Measurements from ENCODE around the gene ANGPTL4.

ANGPTL4 gene

GRCh38 chr19:8393192-8393870 is 29.4 kb downstream of the ANGPTL4 start:
- Mint-ChIP-seq H3K27me3 (no peaks in the 10 kb centered on the region), H3K4me1 (ENCODE audit: low read depth in 2 of 2) (peaks cover 32 to 49% of the 10 kb centered on the region in 2 donors)

GRCh38 chr19:8393871-8394250 is 29.9 kb downstream of the ANGPTL4 start:
- H3K4me3 Mint-ChIP-seq: no peak overlapping the region
- ATAC-seq (replicated peaks) (no peak), DNase-seq (no peak)
- no peaks in the 10 kb centered on the region for H3K27me3 Mint-ChIP-seq
- H3K36me3 Mint-ChIP-seq (ENCODE audit: insufficient read depth): peaks cover 26% of the 10 kb centered on the region
- peak overlapping the region; percentile 80 to 86 for H3K27ac Mint-ChIP-seq
- H3K9me3 Mint-ChIP-seq: no peaks in the 10 kb centered on the region
- H3K4me1 Mint-ChIP-seq (ENCODE audit: low read depth in 2 of 2): peaks cover 32 to 49% of the 10 kb centered on the region in 2 donors

More at GRCh38 chr19:8393192-8393870, 29.4 kb downstream of the ANGPTL4 start:
- peak overlapping the region in 1 of 2 donors; percentile 9 for H3K4me3 Mint-ChIP-seq
- DNase-seq: no peak
- ATAC-seq (replicated peaks): no peak
- H3K27ac Mint-ChIP-seq: peak overlapping the region; percentile 49 to 80
- H3K9me3 Mint-ChIP-seq: no peaks in the 10 kb centered on the region
- peaks cover 26% of the 10 kb centered on the region for H3K36me3 Mint-ChIP-seq (ENCODE audit: insufficient read depth)

- ATAC-seq (replicated peaks) (no peak), DNase-seq (no peak)
- peak overlapping the region; percentile 38 to 74 for H3K27ac Mint-ChIP-seq
- H3K9me3 Mint-ChIP-seq: no peaks in the 10 kb centered on the region
- peaks cover 32 to 44% of the 10 kb centered on the region in 2 donors for H3K4me1 Mint-ChIP-seq (ENCODE audit: low read depth in 2 of 2)
- no peak overlapping the region for H3K4me3 Mint-ChIP-seq
- no peaks in the 10 kb centered on the region for H3K27me3 Mint-ChIP-seq
- peaks cover 21% of the 10 kb centered on the region for H3K36me3 Mint-ChIP-seq (ENCODE audit: insufficient read depth)
These were observed 31.7 kb downstream of the ANGPTL4 start for GRCh38 chr19:8395621-8396082.

GRCh38 chr19:8396185-8396562 is 32.2 kb downstream of the ANGPTL4 start:
- H3K27me3 Mint-ChIP-seq: no peaks in the 10 kb centered on the region
- no peak for DNase-seq
- H3K4me3 Mint-ChIP-seq: peak overlapping the region; percentile 46 to 62
- H3K27ac Mint-ChIP-seq: peak overlapping the region; percentile 74 to 76
- no peaks in the 10 kb centered on the region for H3K9me3 Mint-ChIP-seq
- peaks cover 32 to 39% of the 10 kb centered on the region in 2 donors for H3K4me1 Mint-ChIP-seq (ENCODE audit: low read depth in 2 of 2)
- peaks cover 19% of the 10 kb centered on the region for H3K36me3 Mint-ChIP-seq (ENCODE audit: insufficient read depth)
- no peak for ATAC-seq (replicated peaks)

- Mint-ChIP-seq H3K27me3 (no peaks in the 10 kb centered on the region), H3K4me1 (ENCODE audit: low read depth in 2 of 2) (peaks cover 30 to 36% of the 10 kb centered on the region in 2 donors), H3K36me3 (ENCODE audit: insufficient read depth) (peaks cover 23% of the 10 kb centered on the region), H3K4me3 (peak overlapping the region in 1 of 2 donors; percentile 46), H3K27ac (peak overlapping the region; percentile 74 to 76), H3K9me3 (no peaks in the 10 kb centered on the region)
- DNase-seq (peak; percentile 62 to 71 (median 65)), ATAC-seq (replicated peaks) (peak; percentile 93)
These were observed 32.7 kb downstream of the ANGPTL4 start for GRCh38 chr19:8396563-8397203.

- peaks cover 24 to 32% of the 10 kb centered on the region in 2 donors for H3K4me1 Mint-ChIP-seq (ENCODE audit: low read depth in 2 of 2)
- no peak overlapping the region for H3K4me3 Mint-ChIP-seq
- H3K36me3 Mint-ChIP-seq (ENCODE audit: insufficient read depth): peaks cover 29% of the 10 kb centered on the region
- no peaks in the 10 kb centered on the region for H3K27me3 Mint-ChIP-seq
- no peaks in the 10 kb centered on the region for H3K9me3 Mint-ChIP-seq
- no peak for ATAC-seq (replicated peaks)
- H3K27ac Mint-ChIP-seq: peak overlapping the region in 1 of 2 donors; percentile 76
- no peak for DNase-seq
These were observed 33.3 kb downstream of the ANGPTL4 start for GRCh38 chr19:8397271-8397670.

- ATAC-seq (replicated peaks) (no peak), DNase-seq (no peak)
- peak overlapping the region in 1 of 2 donors; percentile 76 for H3K27ac Mint-ChIP-seq
- no peaks in the 10 kb centered on the region for H3K27me3 Mint-ChIP-seq
- H3K4me1 Mint-ChIP-seq (ENCODE audit: low read depth in 2 of 2): peaks cover 23 to 32% of the 10 kb centered on the region in 2 donors
- no peaks in the 10 kb centered on the region for H3K9me3 Mint-ChIP-seq
- peaks cover 30% of the 10 kb centered on the region for H3K36me3 Mint-ChIP-seq (ENCODE audit: insufficient read depth)
- no peak overlapping the region for H3K4me3 Mint-ChIP-seq
These were observed 33.9 kb downstream of the ANGPTL4 start for GRCh38 chr19:8397746-8398310.

GRCh38 chr19:8398311-8398771 is 34.4 kb downstream of the ANGPTL4 start:
- no peak overlapping the region for H3K27ac Mint-ChIP-seq
- no peaks in the 10 kb centered on the region for H3K9me3 Mint-ChIP-seq
- H3K4me1 Mint-ChIP-seq (ENCODE audit: low read depth in 2 of 2): peaks cover 19 to 30% of the 10 kb centered on the region in 2 donors
- DNase-seq: no peak
- H3K27me3 Mint-ChIP-seq: no peaks in the 10 kb centered on the region
- no peak overlapping the region for H3K4me3 Mint-ChIP-seq
- ATAC-seq (replicated peaks): no peak
- H3K36me3 Mint-ChIP-seq (ENCODE audit: insufficient read depth): peaks cover 30% of the 10 kb centered on the region

- DNase-seq (no peak), ATAC-seq (replicated peaks) (no peak)
- H3K4me3 Mint-ChIP-seq: no peak overlapping the region
- peaks cover 19 to 23% of the 10 kb centered on the region in 2 donors for H3K4me1 Mint-ChIP-seq (ENCODE audit: low read depth in 2 of 2)
- H3K27ac Mint-ChIP-seq: peak overlapping the region; percentile 12 to 58
- peaks cover 31% of the 10 kb centered on the region for H3K36me3 Mint-ChIP-seq (ENCODE audit: insufficient read depth)
- H3K27me3 Mint-ChIP-seq: no peaks in the 10 kb centered on the region
- H3K9me3 Mint-ChIP-seq: no peaks in the 10 kb centered on the region
These were observed 35.8 kb downstream of the ANGPTL4 start for GRCh38 chr19:8399681-8400188.

GRCh38 chr19:8401981-8402411 is 38.0 kb downstream of the ANGPTL4 start:
- Mint-ChIP-seq H3K4me1 (ENCODE audit: low read depth in 2 of 2) (peaks cover 8 to 10% of the 10 kb centered on the region in 2 donors), H3K36me3 (ENCODE audit: insufficient read depth) (peaks cover 43% of the 10 kb centered on the region), H3K27me3 (no peaks in the 10 kb centered on the region), H3K9me3 (no peaks in the 10 kb centered on the region), H3K27ac (no peak overlapping the region), H3K4me3 (no peak overlapping the region)
- ATAC-seq (replicated peaks): no peak
- DNase-seq: no peak

- H3K4me3 Mint-ChIP-seq: no peak overlapping the region
- H3K4me1 Mint-ChIP-seq (ENCODE audit: low read depth in 2 of 2): peaks cover 2 to 4% of the 10 kb centered on the region in 2 donors
- no peaks in the 10 kb centered on the region for H3K9me3 Mint-ChIP-seq
- ATAC-seq (replicated peaks) (no peak), DNase-seq (no peak)
- no peak overlapping the region for H3K27ac Mint-ChIP-seq
- H3K36me3 Mint-ChIP-seq (ENCODE audit: insufficient read depth): peaks cover 46% of the 10 kb centered on the region
- no peaks in the 10 kb centered on the region for H3K27me3 Mint-ChIP-seq
These were observed 39.3 kb downstream of the ANGPTL4 start for GRCh38 chr19:8403098-8403819.

GRCh38 chr19:8403820-8404109 is 39.8 kb downstream of the ANGPTL4 start:
- no peak for DNase-seq
- Mint-ChIP-seq H3K27me3 (no peaks in the 10 kb centered on the region), H3K4me1 (ENCODE audit: low read depth in 2 of 2) (peaks cover 2 to 4% of the 10 kb centered on the region in 2 donors), H3K4me3 (no peak overlapping the region), H3K36me3 (ENCODE audit: insufficient read depth) (peaks cover 46% of the 10 kb centered on the region), H3K9me3 (no peaks in the 10 kb centered on the region), H3K27ac (peak overlapping the region in 1 of 2 donors; percentile 81)
- ATAC-seq (replicated peaks): no peak

All from effector memory CD8-positive, alpha-beta T cell (primary cell).